GM12878 (cell line): ENCODE measurements around the gene ENTPD6.

Experiments used
- CHD2 ChIP-seq: IDR thresholded peaks from 2 replicates; pipeline ENCODE4 v1.6.1; 2011; ENCODE audit warnings: low read depth, low read length, improper control_type of control experiment, borderline replicate concordance
- JUNB ChIP-seq: IDR thresholded peaks from 2 replicates; pipeline ENCODE4 v1.6.1; 2016; ENCODE audit warnings: antibody characterized with exemption, mild to moderate bottlenecking
- MYC ChIP-seq: IDR thresholded peaks from 2 replicates; pipeline ENCODE4 v1.6.1; 2011; ENCODE audit warnings: mild to moderate bottlenecking, low read length, moderate library complexity, inconsistent platforms; ENCODE audit not compliant: insufficient read depth, insufficient replicate concordance, insufficient read length, severe bottlenecking

GRCh38 chr20:25258828-25259227 lies 63.3 kb downstream of the ENTPD6 start:
- TF ChIP-seq CHD2 (no peak), MYC (no peak), JUNB (no peak)
